ENCODE results near the gene NMNAT3.

Gene NMNAT3

GRCh38 chr3:139636511-139636910, 41.3 kb downstream of the NMNAT3 start:
- no peak overlapping the region for H3K4me3 ChIP-seq (ENCODE audit: low read length, poor library complexity, severe bottlenecking)
- peaks cover 25% of the 10 kb centered on the region for H3K4me1 ChIP-seq (ENCODE audit: insufficient read depth, low read length, poor library complexity, severe bottlenecking)
- no peaks in the 10 kb centered on the region for H3K79me2 ChIP-seq (ENCODE audit: insufficient read depth, low read length)
- H3F3A ChIP-seq (ENCODE audit: low read depth) = no peaks in the 10 kb centered on the region
- no peak overlapping the region for H3K4me2 ChIP-seq (ENCODE audit: low read depth, low read length, poor library complexity, severe bottlenecking)
- H3K9me2 ChIP-seq (replicated peaks; ENCODE audit: low read depth, low read length) = no peaks in the 10 kb centered on the region
- H3K9ac ChIP-seq (ENCODE audit: low read depth, low read length, poor library complexity, severe bottlenecking) = no peak overlapping the region
- no peak for TF ChIP-seq EZH2phosphoT487 (IDR thresholded peaks at IDR 0.05; ENCODE audit: borderline replicate concordance)
- no peak for TF ChIP-seq CTCF (conservative IDR thresholded peaks at IDR 0.05; ENCODE audit: low read length)
- no peaks in the 10 kb centered on the region for H3K27me3 ChIP-seq (ENCODE audit: insufficient read depth, low read length, poor library complexity, severe bottlenecking)
- H2AFZ ChIP-seq (ENCODE audit: low read length) = no peak overlapping the region
- no peaks in the 10 kb centered on the region for H3K36me3 ChIP-seq (ENCODE audit: insufficient read depth, low read length)
- no peaks in the 10 kb centered on the region for H3K9me3 ChIP-seq (ENCODE audit: insufficient read depth, low read depth, low read length)
- H4K20me1 ChIP-seq (ENCODE audit: insufficient read depth, low read length, poor library complexity, severe bottlenecking) = no peaks in the 10 kb centered on the region

- Histone ChIP-seq H3K36me3 (ENCODE audit: insufficient read depth, low read length) (no peaks in the 10 kb centered on the region), H3K79me2 (ENCODE audit: insufficient read depth, low read length) (no peaks in the 10 kb centered on the region), H3K4me1 (ENCODE audit: insufficient read depth, low read length, poor library complexity, severe bottlenecking) (peaks cover 8% of the 10 kb centered on the region), H3K27me3 (ENCODE audit: insufficient read depth, low read length, poor library complexity, severe bottlenecking) (no peaks in the 10 kb centered on the region), H3K9me2 (replicated peaks; ENCODE audit: low read depth, low read length) (no peaks in the 10 kb centered on the region), H4K20me1 (ENCODE audit: insufficient read depth, low read length, poor library complexity, severe bottlenecking) (no peaks in the 10 kb centered on the region), H3K4me2 (ENCODE audit: low read depth, low read length, poor library complexity, severe bottlenecking) (no peak overlapping the region), H2AFZ (ENCODE audit: low read length) (no peak overlapping the region), H3K4me3 (ENCODE audit: low read length, poor library complexity, severe bottlenecking) (no peak overlapping the region), H3F3A (ENCODE audit: low read depth) (no peaks in the 10 kb centered on the region), H3K9ac (ENCODE audit: low read depth, low read length, poor library complexity, severe bottlenecking) (no peak overlapping the region), H3K9me3 (ENCODE audit: insufficient read depth, low read depth, low read length) (no peaks in the 10 kb centered on the region)
- TF ChIP-seq CTCF (conservative IDR thresholded peaks at IDR 0.05; ENCODE audit: low read length) (no peak), EZH2phosphoT487 (IDR thresholded peaks at IDR 0.05; ENCODE audit: borderline replicate concordance) (no peak)
Measured at GRCh38 chr3:139634111-139634635, 43.6 kb downstream of the NMNAT3 start.

- Histone ChIP-seq H3K9me3 (ENCODE audit: insufficient read depth, low read depth, low read length) (no peaks in the 10 kb centered on the region), H3K27me3 (ENCODE audit: insufficient read depth, low read length, poor library complexity, severe bottlenecking) (no peaks in the 10 kb centered on the region), H3K36me3 (ENCODE audit: insufficient read depth, low read length) (no peaks in the 10 kb centered on the region), H3K4me1 (ENCODE audit: insufficient read depth, low read length, poor library complexity, severe bottlenecking) (peaks cover 11% of the 10 kb centered on the region), H3K79me2 (ENCODE audit: insufficient read depth, low read length) (no peaks in the 10 kb centered on the region), H2AFZ (ENCODE audit: low read length) (no peak overlapping the region), H3K9me2 (replicated peaks; ENCODE audit: low read depth, low read length) (no peaks in the 10 kb centered on the region), H4K20me1 (ENCODE audit: insufficient read depth, low read length, poor library complexity, severe bottlenecking) (no peaks in the 10 kb centered on the region), H3F3A (ENCODE audit: low read depth) (no peaks in the 10 kb centered on the region), H3K4me3 (ENCODE audit: low read length, poor library complexity, severe bottlenecking) (no peak overlapping the region), H3K4me2 (ENCODE audit: low read depth, low read length, poor library complexity, severe bottlenecking) (no peak overlapping the region), H3K9ac (ENCODE audit: low read depth, low read length, poor library complexity, severe bottlenecking) (no peak overlapping the region)
- TF ChIP-seq EZH2phosphoT487 (IDR thresholded peaks at IDR 0.05; ENCODE audit: borderline replicate concordance) = no peak
- TF ChIP-seq CTCF (conservative IDR thresholded peaks at IDR 0.05; ENCODE audit: low read length) = no peak
Measured at GRCh38 chr3:139633511-139633910, 44.3 kb downstream of the NMNAT3 start.

Data from Loucy (cell line).